ENCODE measurements around the gene GCAT. TPM values are rescaled to one million over a fixed set of nuclear protein-coding genes. Genes with fewer than 3 reads are reported as not detected.
"Not testable (repeated sequence)": the region's sequence is repeated elsewhere in the genome, so short reads cannot be mapped to it uniquely, and the experiment has no call there.

The GCAT gene
- total RNA-seq, 2 donors from 2014 or later: 37.8 to 92.7 TPM

- DNase-seq (ENCODE audit: low spot score): no peak
- Histone ChIP-seq H3K36me3 (no peaks in the 10 kb centered on the region), H3K4me3 (no peak overlapping the region), H3K4me1 (replicated peaks) (no peaks in the 10 kb centered on the region), H3K27ac (no peak overlapping the region), H3K9me3 (no peaks in the 10 kb centered on the region), H3K27me3 (replicated peaks; ENCODE audit: insufficient read depth) (no peaks in the 10 kb centered on the region)
- TF ChIP-seq POLR2AphosphoS5 (IDR thresholded peaks at IDR 0.05): no peak
- no peak for TF ChIP-seq CTCF (IDR thresholded peaks at IDR 0.05)
- no peak for TF ChIP-seq POLR2A (IDR thresholded peaks at IDR 0.05)
- WGBS: 82% methylated on average over 6 of the region's 6 CpGs
- intact Hi-C loops (cut with DNase I): loop anchor here (5.0 kb wide), 2 partner anchors 55 to 150 kb away; no protein-coding TSS in a partner anchor
These were observed 15.2 kb upstream of the GCAT start for GRCh38 chr22:37792494-37792893.

- H3K4me1 ChIP-seq (replicated peaks): no peaks in the 10 kb centered on the region
- H3K27ac ChIP-seq: no peak overlapping the region
- intact Hi-C loops (cut with DNase I): loop anchor here (5.0 kb wide), 2 partner anchors 57 to 152 kb away; no protein-coding TSS in a partner anchor
- no peaks in the 10 kb centered on the region for H3K9me3 ChIP-seq
- H3K4me3 ChIP-seq: no peak overlapping the region
- H3K36me3 ChIP-seq: no peaks in the 10 kb centered on the region
- TF ChIP-seq CTCF (IDR thresholded peaks at IDR 0.05) (no peak), POLR2AphosphoS5 (IDR thresholded peaks at IDR 0.05) (no peak), POLR2A (IDR thresholded peaks at IDR 0.05) (no peak)
- no peaks in the 10 kb centered on the region for H3K27me3 ChIP-seq (replicated peaks; ENCODE audit: insufficient read depth)
- 77% methylated on average over 2 of the region's 2 CpGs for WGBS
- no peak for DNase-seq (ENCODE audit: low spot score)
These were observed 13.4 kb upstream of the GCAT start for GRCh38 chr22:37794376-37794775.

- no peaks in the 10 kb centered on the region for H3K9me3 ChIP-seq
- DNase-seq (ENCODE audit: low spot score): no peak
- intact Hi-C loops (cut with DNase I): no loop called here
- WGBS: 62% methylated on average over 3 of the region's 3 CpGs
- no peak overlapping the region for H3K4me3 ChIP-seq
- no peaks in the 10 kb centered on the region for H3K27me3 ChIP-seq (replicated peaks; ENCODE audit: insufficient read depth)
- no peaks in the 10 kb centered on the region for H3K4me1 ChIP-seq (replicated peaks)
- H3K36me3 ChIP-seq: no peaks in the 10 kb centered on the region
- no peak for TF ChIP-seq CTCF (IDR thresholded peaks at IDR 0.05)
- no peak for TF ChIP-seq POLR2AphosphoS5 (IDR thresholded peaks at IDR 0.05)
- TF ChIP-seq POLR2A (IDR thresholded peaks at IDR 0.05): no peak
- no peak overlapping the region for H3K27ac ChIP-seq
These were observed 11.7 kb upstream of the GCAT start for GRCh38 chr22:37796079-37796478.

GRCh38 chr22:37797259-37797658 lies 10.5 kb upstream of the GCAT start:
- H3K27ac ChIP-seq; intact Hi-C loops (cut with DNase I): not testable (repeated sequence)

GRCh38 chr22:37797874-37798500 lies 9.7 kb upstream of the GCAT start:
- WGBS: 49% methylated on average over 14 of the region's 14 CpGs
- Histone ChIP-seq H3K36me3 (no peaks in the 10 kb centered on the region), H3K9me3 (no peaks in the 10 kb centered on the region), H3K27ac (no peak overlapping the region), H3K4me1 (replicated peaks) (no peaks in the 10 kb centered on the region), H3K27me3 (replicated peaks; ENCODE audit: insufficient read depth) (no peaks in the 10 kb centered on the region), H3K4me3 (no peak overlapping the region)
- intact Hi-C loops (cut with DNase I): no loop called here
- DNase-seq (ENCODE audit: low spot score): no peak
- no peak for TF ChIP-seq CTCF (IDR thresholded peaks at IDR 0.05)
- no peak for TF ChIP-seq POLR2AphosphoS5 (IDR thresholded peaks at IDR 0.05)
- no peak for TF ChIP-seq POLR2A (IDR thresholded peaks at IDR 0.05)

More at GRCh38 chr22:37797259-37797658, 10.5 kb upstream of the GCAT start:
- not testable (repeated sequence) for H3K27me3 ChIP-seq (replicated peaks; ENCODE audit: insufficient read depth); H3K36me3 ChIP-seq; H3K4me3 ChIP-seq; H3K4me1 ChIP-seq (replicated peaks); DNase-seq (ENCODE audit: low spot score); H3K9me3 ChIP-seq
- WGBS: 90% methylated on average over 7 of the region's 7 CpGs

GRCh38 chr22:37799979-37800378 lies 7.8 kb upstream of the GCAT start:
- WGBS: 76% methylated on average over 9 of the region's 9 CpGs
- H3K36me3 ChIP-seq; H3K4me1 ChIP-seq (replicated peaks); H3K9me3 ChIP-seq; H3K4me3 ChIP-seq; DNase-seq (ENCODE audit: low spot score); H3K27ac ChIP-seq; intact Hi-C loops (cut with DNase I); H3K27me3 ChIP-seq (replicated peaks; ENCODE audit: insufficient read depth): not testable (repeated sequence)
